Thyroid gland (tissue), 4 donors: ENCODE results near the gene CCDC152. TPM values are rescaled to one million over a fixed set of nuclear protein-coding genes. Genes with fewer than 3 reads are reported as not detected.
A peak's percentile ranks its signal among the peaks of the same experiment; 100 is the strongest.

Experiments
- DNase-seq, 2 donors: peaks; one replicate each; pipeline ENCODE4 v3.0.0-alpha.2; 2019
- H3K27ac ChIP-seq, 3 donors: fragments of 200-600 bp; sonication (generic); 1 replicate in 2 of 3; 2 replicates in 1 of 3; pipeline ENCODE4 v1.5.1; 2016 to 2019; ENCODE audit warnings: mild to moderate bottlenecking in 1 of 3, moderate library complexity in 1 of 3
- H3K27me3 ChIP-seq: fragments of 200-600 bp; sonication (generic); one replicate; pipeline ENCODE4 v1.5.1; 2019
- H3K36me3 ChIP-seq, 2 donors: fragments of 200-600 bp; sonication (generic); one replicate each; pipeline ENCODE4 v1.5.1; 2016 to 2019
- H3K4me1 ChIP-seq, 2 donors: fragments of 200-600 bp; sonication (generic); one replicate each; pipeline ENCODE4 v1.5.1; 2017 to 2019
- H3K4me3 ChIP-seq, 3 donors: fragments of 200-600 bp; sonication (generic); replicated peaks in 1 of 3; 1 replicate in 2 of 3; 2 replicates in 1 of 3; pipeline ENCODE4 v1.5.1; 2016; ENCODE audit warnings: mild to moderate bottlenecking in 1 of 3
- H3K9me3 ChIP-seq: fragments of 200-600 bp; sonication (generic); one replicate; pipeline ENCODE4 v1.5.1; 2017
- POLR2A ChIP-seq, 2 donors: fragments of 450-650 bp; IDR thresholded peaks; one replicate each; pipeline ENCODE4 v1.6.1; 2017; ENCODE audit warnings: antibody characterized with exemption in 2 of 2, mild to moderate bottlenecking in 2 of 2, moderate library complexity in 1 of 2
- WGBS, 2 donors: methylation state at CpG; one replicate each; pipeline ENCODE4 v1.1.5; 2017; 5-methylcytosine and 5-hydroxymethylcytosine counted together
- intact Hi-C: fragments of 100-400 bp; cut with DNase I; formaldehyde crosslinking; loops from one replicate; pipeline ENCODE4 v1.15.1; 2023
- total RNA-seq, 4 donors: library from RNA; depleted of rRNA; stranded (reverse); fragments of >200 nt; gene quantifications; one replicate each; pipeline ENCODE4 v1.2.3, GENCODE V29; 2016
- TF ChIP-seq, protein P1 (sequence below), 6 experiments: fragments of 200-600 bp in 3 of 6; fragments of 450-650 bp in 3 of 6; sonication (generic) in 3 of 6; IDR thresholded peaks; one replicate each; pipeline ENCODE4 v1.5.1; 2016 to 2019; ENCODE audit warnings: antibody characterized with exemption in 6 of 6, mild to moderate bottlenecking in 2 of 6, inconsistent platforms in 1 of 6, moderate library complexity in 1 of 6

CCDC152 gene
- total RNA-seq, 4 donors from 2014 or later: 0.94 to 2.5 (median 1.7) TPM

DNA sequence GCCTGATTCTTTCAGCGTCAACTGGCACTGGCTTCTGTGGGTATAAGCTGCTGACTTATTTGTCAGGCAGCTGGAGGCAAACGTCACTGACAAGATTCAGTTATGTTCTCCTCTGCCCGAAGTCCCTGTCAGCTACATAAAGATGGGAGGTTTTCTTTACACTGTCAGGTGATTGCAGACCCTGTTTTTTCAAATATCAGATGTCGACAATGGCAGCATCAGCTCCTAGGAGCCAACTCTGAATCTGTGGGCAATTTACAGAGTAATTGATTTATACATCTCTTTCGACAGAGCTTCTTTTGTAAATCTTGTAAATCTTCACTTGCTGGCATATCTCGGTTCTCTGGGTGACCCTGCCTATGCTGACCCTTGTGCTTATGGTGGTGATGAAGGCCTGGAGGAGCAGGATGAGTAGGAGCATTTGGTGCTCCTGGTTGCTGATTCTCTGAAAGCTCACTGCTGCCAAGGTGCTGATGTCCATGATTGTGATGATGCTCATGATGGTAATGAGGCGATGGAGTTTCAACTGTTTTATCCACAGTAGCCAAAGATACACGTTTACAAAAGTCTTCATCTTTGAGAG, 44.2 kb downstream of the CCDC152 start:
- H3K36me3 ChIP-seq: peaks cover 31 to 33% of the 10 kb centered on the region in 2 donors
- no peak for DNase-seq
- 86 to 91% methylated on average over 8 of the region's 8 CpGs for WGBS, 2 donors

DNA sequence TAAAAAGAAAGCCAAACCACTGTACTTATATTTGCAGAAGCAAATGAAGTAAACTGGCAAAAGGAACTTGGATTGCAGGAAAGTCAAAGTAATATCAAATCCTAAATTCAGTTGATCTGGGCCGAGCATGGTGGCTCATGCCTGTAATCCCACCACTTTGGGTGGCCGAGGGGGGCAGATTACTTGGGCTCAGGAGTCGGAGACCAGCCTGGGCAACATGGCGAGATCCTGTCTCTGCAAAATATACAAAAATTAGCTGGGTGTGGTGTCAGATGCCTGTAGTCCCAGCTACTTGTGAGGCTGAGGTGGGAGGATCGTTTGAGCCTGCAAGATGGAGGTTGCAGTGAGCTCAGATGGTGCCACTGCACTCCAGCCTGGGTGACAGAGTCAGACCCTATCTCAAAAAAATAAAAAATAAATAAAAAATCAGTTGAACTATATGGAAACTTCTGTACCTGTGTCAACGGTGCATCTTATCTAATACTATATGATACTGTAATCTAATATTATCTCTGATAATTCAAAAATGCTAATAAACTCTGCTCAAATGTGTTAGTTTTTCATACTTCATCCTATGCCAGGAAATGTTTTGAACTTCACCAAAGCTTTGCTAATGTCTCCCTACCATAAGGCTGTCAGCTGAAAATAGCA, 45.0 kb downstream of the CCDC152 start:
- Histone ChIP-seq H3K36me3 (peaks cover 36 to 41% of the 10 kb centered on the region in 2 donors), H3K27ac (no peak overlapping the region), H3K4me1 (no peaks in the 10 kb centered on the region), H3K27me3 (no peaks in the 10 kb centered on the region), H3K4me3 (no peak overlapping the region), H3K9me3 (no peaks in the 10 kb centered on the region)
- intact Hi-C loops: no loop called here
- DNase-seq: no peak
- 91 to 94% methylated on average over 6 of the region's 6 CpGs for WGBS, 2 donors
- TF ChIP-seq, protein P1, sequence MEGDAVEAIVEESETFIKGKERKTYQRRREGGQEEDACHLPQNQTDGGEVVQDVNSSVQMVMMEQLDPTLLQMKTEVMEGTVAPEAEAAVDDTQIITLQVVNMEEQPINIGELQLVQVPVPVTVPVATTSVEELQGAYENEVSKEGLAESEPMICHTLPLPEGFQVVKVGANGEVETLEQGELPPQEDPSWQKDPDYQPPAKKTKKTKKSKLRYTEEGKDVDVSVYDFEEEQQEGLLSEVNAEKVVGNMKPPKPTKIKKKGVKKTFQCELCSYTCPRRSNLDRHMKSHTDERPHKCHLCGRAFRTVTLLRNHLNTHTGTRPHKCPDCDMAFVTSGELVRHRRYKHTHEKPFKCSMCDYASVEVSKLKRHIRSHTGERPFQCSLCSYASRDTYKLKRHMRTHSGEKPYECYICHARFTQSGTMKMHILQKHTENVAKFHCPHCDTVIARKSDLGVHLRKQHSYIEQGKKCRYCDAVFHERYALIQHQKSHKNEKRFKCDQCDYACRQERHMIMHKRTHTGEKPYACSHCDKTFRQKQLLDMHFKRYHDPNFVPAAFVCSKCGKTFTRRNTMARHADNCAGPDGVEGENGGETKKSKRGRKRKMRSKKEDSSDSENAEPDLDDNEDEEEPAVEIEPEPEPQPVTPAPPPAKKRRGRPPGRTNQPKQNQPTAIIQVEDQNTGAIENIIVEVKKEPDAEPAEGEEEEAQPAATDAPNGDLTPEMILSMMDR (IDR thresholded peaks at IDR 0.05): no peak
- TF ChIP-seq POLR2A (IDR thresholded peaks at IDR 0.05): no peak

More for the DNA sequence above, 44.2 kb downstream of the CCDC152 start:
- Histone ChIP-seq H3K27ac (no peak overlapping the region), H3K27me3 (no peaks in the 10 kb centered on the region), H3K4me1 (no peaks in the 10 kb centered on the region), H3K9me3 (no peaks in the 10 kb centered on the region), H3K4me3 (no peak overlapping the region)
- intact Hi-C loops: no loop called here
- TF ChIP-seq, protein P1 (IDR thresholded peaks at IDR 0.05): no peak
- no peak for TF ChIP-seq POLR2A (IDR thresholded peaks at IDR 0.05)

DNA sequence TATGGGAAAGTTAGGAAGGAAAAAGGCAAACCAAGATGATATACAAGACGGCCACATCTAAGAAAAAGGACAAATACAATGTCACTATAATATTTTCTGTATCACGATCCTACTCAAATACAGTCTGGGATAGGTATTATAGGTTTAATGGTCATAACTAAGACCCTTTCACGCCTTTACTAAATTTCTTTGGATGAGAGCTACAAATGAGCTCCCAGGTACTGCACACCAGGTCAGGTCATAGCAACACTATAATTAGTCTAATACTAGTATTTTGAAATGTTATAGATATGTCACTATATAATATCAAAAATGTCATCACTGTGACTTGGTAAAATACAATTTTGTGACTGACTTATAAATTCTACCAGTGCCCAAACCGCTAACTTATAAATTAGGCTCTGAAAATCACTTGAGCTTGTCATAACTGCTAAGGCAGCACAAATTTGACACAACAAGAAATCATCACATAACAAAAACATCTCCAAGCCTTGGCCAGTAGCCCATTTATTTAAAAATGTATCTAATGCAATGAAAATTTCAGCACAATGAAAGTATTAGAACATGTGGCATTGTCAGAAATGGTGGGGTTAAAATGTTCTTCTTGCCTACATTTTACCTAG, 48.2 kb downstream of the CCDC152 start:
- Histone ChIP-seq H3K4me3 (no peak overlapping the region), H3K27ac (no peak overlapping the region), H3K4me1 (peaks cover 6 to 10% of the 10 kb centered on the region in 2 donors), H3K36me3 (peaks cover 37 to 43% of the 10 kb centered on the region in 2 donors), H3K9me3 (no peaks in the 10 kb centered on the region), H3K27me3 (no peaks in the 10 kb centered on the region)
- no peak for DNase-seq
- 92 to 97% methylated on average over 4 of the region's 4 CpGs for WGBS, 2 donors
- TF ChIP-seq, protein P1 (IDR thresholded peaks at IDR 0.05): no peak
- no peak for TF ChIP-seq POLR2A (IDR thresholded peaks at IDR 0.05)
- intact Hi-C loops: no loop called here

DNA sequence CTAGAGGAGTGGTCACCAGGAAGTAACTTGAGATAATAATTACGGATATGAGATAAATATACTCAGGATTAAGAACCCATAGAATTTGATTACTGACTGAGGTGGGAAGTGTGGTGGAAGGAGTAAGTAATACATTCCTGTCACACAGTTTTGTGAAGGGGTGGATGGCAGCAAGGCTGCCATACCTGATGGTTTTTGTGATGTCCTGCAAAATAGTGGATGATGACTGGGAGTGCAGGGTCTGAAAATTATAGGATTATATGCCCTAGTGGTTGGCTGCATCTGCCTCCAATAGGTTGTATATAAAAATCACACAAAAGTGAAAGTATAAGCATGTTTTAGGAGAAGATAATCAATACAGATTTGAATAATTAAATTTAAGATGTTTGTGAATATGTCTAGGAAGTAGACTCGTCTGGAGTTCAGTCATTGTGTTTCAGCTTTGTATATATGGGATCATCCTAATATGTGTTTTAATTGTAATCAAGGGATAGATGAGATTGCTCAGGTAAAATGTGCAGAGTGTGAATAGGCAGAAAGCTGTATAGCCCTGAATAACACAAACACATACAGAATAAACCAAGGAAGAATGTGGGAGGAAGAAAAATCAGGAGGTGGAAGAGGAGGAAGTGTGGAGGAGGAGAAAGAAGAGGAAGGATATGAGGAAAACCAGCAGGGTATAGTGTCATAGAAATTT, 49.5 kb downstream of the CCDC152 start:
- peak overlapping the region in 1 of 3 donors; percentile 3 for H3K27ac ChIP-seq
- no peaks in the 10 kb centered on the region for H3K9me3 ChIP-seq
- intact Hi-C loops: no loop called here
- TF ChIP-seq, protein P1 (IDR thresholded peaks at IDR 0.05): no peak
- WGBS, 2 donors: 76 to 81% methylated on average over 2 of the region's 2 CpGs
- H3K36me3 ChIP-seq: peaks cover 27 to 30% of the 10 kb centered on the region in 2 donors
- H3K4me3 ChIP-seq: no peak overlapping the region
- H3K27me3 ChIP-seq: no peaks in the 10 kb centered on the region
- no peak for DNase-seq
- peaks cover 10 to 16% of the 10 kb centered on the region in 2 donors for H3K4me1 ChIP-seq
